ENCODE data around the gene HERPUD2. TPM values are rescaled to one million over a fixed set of nuclear protein-coding genes. Genes with fewer than 3 reads are reported as not detected.

HERPUD2 gene, protein sequence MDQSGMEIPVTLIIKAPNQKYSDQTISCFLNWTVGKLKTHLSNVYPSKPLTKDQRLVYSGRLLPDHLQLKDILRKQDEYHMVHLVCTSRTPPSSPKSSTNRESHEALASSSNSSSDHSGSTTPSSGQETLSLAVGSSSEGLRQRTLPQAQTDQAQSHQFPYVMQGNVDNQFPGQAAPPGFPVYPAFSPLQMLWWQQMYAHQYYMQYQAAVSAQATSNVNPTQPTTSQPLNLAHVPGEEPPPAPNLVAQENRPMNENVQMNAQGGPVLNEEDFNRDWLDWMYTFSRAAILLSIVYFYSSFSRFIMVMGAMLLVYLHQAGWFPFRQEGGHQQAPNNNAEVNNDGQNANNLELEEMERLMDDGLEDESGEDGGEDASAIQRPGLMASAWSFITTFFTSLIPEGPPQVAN
- 27.8 and 29.7 TPM in 2 replicates for total RNA-seq

DNA sequence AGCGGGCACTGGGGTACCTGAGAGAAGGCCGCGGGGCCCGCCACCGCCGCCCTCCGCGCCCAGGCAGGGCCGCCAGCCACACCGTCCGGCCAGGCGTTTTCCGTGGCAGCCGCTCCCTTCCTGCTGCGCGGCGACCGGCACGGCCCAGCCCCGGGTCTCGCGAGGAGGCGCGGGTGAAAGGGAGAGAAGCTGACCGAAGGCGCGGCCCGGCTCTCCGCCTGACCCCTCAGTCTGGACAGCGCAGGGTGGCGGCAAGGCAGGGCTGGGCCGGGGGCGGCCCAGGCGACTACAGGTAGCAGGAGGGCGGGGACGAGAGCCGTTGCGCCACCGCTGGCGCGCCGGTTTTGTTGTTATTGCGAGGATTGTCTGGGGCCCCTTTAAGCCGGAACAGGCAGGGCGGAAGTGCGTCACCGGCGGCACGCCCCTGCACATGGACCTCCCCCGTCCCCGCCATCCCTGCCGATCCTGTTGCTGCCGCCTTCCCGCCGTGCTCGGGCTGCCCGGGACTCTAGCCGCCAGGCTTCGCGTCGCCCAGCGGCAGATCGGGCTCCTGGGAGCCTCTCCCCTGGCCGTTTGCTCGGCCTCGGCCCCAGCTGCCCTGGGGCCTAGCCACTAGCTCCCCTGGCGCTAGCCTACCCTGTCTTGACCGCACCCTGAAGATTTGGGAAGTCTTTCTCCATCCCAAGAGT lies at the start of gene HERPUD2:
Gene HERPUD2, minus strand, starts transcription at position 352 of the 689 bp plus-strand sequence. CDS start 805 bp downstream, outside the sequence.

Other genes starting within 250 kb of the HERPUD2 start
- 292 and 352 TPM in 2 replicates for gene SEPTIN7, start 105.9 kb upstream of the HERPUD2 start, total RNA-seq